HepG2 (cell line): ENCODE results near the gene FER1L5. TPM values are rescaled to one million over a fixed set of nuclear protein-coding genes. Genes with fewer than 3 reads are reported as not detected.

Experiments used
- DBP ChIP-seq: sonication (generic); formaldehyde crosslinking; IDR thresholded peaks from 2 replicates; pipeline ENCODE4 v1.4.0; 2020; ENCODE audit warnings: missing genetic modification reagents; ENCODE audit errors: not compliant biosample characterization
- HDAC1 ChIP-seq: sonication (generic); formaldehyde crosslinking; IDR thresholded peaks from 2 replicates; pipeline ENCODE4 v1.5.1; 2020; ENCODE audit warnings: mild to moderate bottlenecking, missing genetic modification reagents
- HOXA5 ChIP-seq: sonication (generic); formaldehyde crosslinking; IDR thresholded peaks from 2 replicates; pipeline ENCODE4 v1.4.0; 2020; ENCODE audit warnings: missing genetic modification reagents
- HOXD1 ChIP-seq: sonication (generic); formaldehyde crosslinking; IDR thresholded peaks from 2 replicates; pipeline ENCODE4 v1.5.0; 2020; ENCODE audit warnings: missing genetic modification reagents
- MAFK ChIP-seq, 2 experiments: IDR thresholded peaks in 1 of 2; conservative IDR thresholded peaks in 1 of 2; 2 replicates each; pipeline ENCODE4 v1.6.1; 2011; ENCODE audit warnings: improper control_type of control experiment in 2 of 2, low read length in 2 of 2
- TARDBP ChIP-seq: sonication (generic); formaldehyde crosslinking; IDR thresholded peaks from 2 replicates; pipeline ENCODE4 v1.8.0; 2022; ENCODE audit warnings: mild to moderate bottlenecking, missing genetic modification reagents
- TEAD3 ChIP-seq: optimal IDR thresholded peaks from 2 replicates; pipeline ENCODE3; 2016; ENCODE audit warnings: borderline replicate concordance
- ZBTB8A ChIP-seq: sonication (generic); formaldehyde crosslinking; IDR thresholded peaks from 2 replicates; pipeline ENCODE4 v1.4.0; 2020; ENCODE audit warnings: mild to moderate bottlenecking, low read depth, missing genetic modification reagents, borderline replicate concordance
- ZNF30 ChIP-seq: sonication (generic); formaldehyde crosslinking; IDR thresholded peaks from 2 replicates; pipeline ENCODE4 v1.5.0; 2020; ENCODE audit warnings: mild to moderate bottlenecking, missing genetic modification reagents
- ZNF367 ChIP-seq: sonication (generic); formaldehyde crosslinking; IDR thresholded peaks from 2 replicates; pipeline ENCODE4 v1.4.0; 2020; ENCODE audit warnings: missing genetic modification reagents, borderline replicate concordance
- ZNF441 ChIP-seq: sonication (generic); formaldehyde crosslinking; IDR thresholded peaks from 2 replicates; pipeline ENCODE4 v1.7.0; 2021; ENCODE audit warnings: missing genetic modification reagents, borderline replicate concordance
- ZNF530 ChIP-seq: sonication (generic); formaldehyde crosslinking; IDR thresholded peaks from 2 replicates; pipeline ENCODE4 v1.5.0; 2020; ENCODE audit warnings: low read depth, mild to moderate bottlenecking, missing genetic modification reagents
- ZNF644 ChIP-seq: IDR thresholded peaks from 2 replicates; pipeline ENCODE4 v1.6.1; 2016; ENCODE audit warnings: low read depth
- ZNF83 ChIP-seq: sonication (generic); formaldehyde crosslinking; IDR thresholded peaks from 2 replicates; pipeline ENCODE4 v1.4.0; 2020; ENCODE audit warnings: missing genetic modification reagents, mild to moderate bottlenecking, borderline replicate concordance
- polyA plus RNA-seq, 8 experiments: library from polyadenylated mRNA; depleted of rRNA in 3 of 8; stranded (reverse) in 7 of 8; unstranded in 1 of 8; fragments of >200 nt; fragmentation: Illumina TruSeq in 4 of 8; extraction: Trizol in 4 of 8; gene quantifications; 2 replicates each; pipeline versions ENCODE4 v1.2.1 to v1.2.3, GENCODE V29; 2011 to 2016; ENCODE audit warnings: low read depth in 4 of 8, missing spikeins in 1 of 8, mixed read lengths in 1 of 8; ENCODE audit not compliant: insufficient read depth in 1 of 8
- total RNA-seq, 5 experiments: library from RNA; depleted of rRNA; stranded (reverse); fragments of >200 nt; fragmentation: Illumina TruSeq; extraction: Trizol; gene quantifications; 2 replicates each; pipeline ENCODE4 v1.2.3, GENCODE V29; 2016; ENCODE audit warnings: low read depth in 1 of 5
- TF ChIP-seq, protein P1 (sequence below): sonication (generic); formaldehyde crosslinking; IDR thresholded peaks from 2 replicates; pipeline ENCODE4 v1.5.0; 2020; ENCODE audit warnings: mild to moderate bottlenecking, missing genetic modification reagents
- TF ChIP-seq, protein P2 (sequence below): sonication (generic); formaldehyde crosslinking; IDR thresholded peaks from 2 replicates; pipeline ENCODE4 v1.5.0; 2020; ENCODE audit warnings: mild to moderate bottlenecking, missing genetic modification reagents
- TF ChIP-seq, protein P3 (sequence below): sonication (generic); formaldehyde crosslinking; IDR thresholded peaks from 2 replicates; pipeline ENCODE4 v1.4.0; 2020; ENCODE audit warnings: low read depth, mild to moderate bottlenecking, missing genetic modification reagents
- TF ChIP-seq, protein P4 (sequence below): sonication (generic); formaldehyde crosslinking; IDR thresholded peaks from 2 replicates; pipeline ENCODE4 v1.5.1; 2020; ENCODE audit warnings: missing genetic modification reagents, mild to moderate bottlenecking, borderline replicate concordance
- TF ChIP-seq, protein P5 (sequence below): sonication (generic); formaldehyde crosslinking; IDR thresholded peaks from 2 replicates; pipeline ENCODE4 v1.5.0; 2020; ENCODE audit warnings: missing genetic modification reagents

The FER1L5 gene
- total and polyA plus RNA-seq, 2 of the 13 experiments (the other 11 are each of a cell fraction or from before 2014, with no cell fraction given) = 0.02 to 0.08 TPM

DNA sequence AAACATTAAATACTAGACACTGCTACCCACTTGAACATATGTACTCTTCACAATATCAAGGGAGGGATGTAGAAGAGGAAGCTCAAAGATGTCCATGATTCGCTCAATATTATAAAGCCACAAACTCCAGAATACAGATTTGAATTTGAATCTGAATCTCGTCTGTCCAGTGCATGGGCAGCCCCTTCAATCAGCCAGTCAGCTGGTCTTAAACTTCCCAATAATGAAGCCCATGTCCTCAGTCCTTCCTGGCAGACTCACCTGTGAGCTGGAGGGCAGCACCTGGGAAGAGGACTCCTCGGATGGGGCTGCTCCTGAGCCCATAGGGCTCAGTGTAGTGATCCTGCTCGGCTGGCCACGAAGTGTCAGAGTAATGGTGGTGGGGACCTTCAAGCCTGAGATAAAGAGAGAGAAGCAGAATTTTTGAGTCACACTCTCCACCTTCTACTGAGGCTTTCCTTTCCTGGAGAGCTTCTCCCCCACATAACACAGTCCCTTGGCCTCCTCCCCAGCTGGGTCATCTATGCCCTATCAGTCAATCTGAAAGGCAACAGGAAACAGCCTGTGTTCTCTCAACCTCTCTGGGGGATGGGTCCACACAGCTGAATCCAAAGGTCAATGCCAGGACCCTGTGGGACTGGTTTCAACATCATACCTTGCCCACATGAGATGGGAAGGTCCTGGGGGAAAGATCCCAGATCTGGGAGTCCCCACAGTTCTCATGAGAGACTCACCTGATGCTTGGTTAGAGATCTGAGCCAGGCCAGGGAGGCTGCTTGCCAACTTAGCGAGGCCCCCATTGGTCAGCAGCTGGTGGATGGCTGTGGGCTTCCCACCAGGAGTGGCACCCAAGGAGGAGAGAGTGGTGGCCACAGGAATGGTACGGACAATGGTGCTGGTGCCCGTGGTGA lies 40.9 kb upstream of the FER1L5 start (continued):
- TF ChIP-seq, protein P1, sequence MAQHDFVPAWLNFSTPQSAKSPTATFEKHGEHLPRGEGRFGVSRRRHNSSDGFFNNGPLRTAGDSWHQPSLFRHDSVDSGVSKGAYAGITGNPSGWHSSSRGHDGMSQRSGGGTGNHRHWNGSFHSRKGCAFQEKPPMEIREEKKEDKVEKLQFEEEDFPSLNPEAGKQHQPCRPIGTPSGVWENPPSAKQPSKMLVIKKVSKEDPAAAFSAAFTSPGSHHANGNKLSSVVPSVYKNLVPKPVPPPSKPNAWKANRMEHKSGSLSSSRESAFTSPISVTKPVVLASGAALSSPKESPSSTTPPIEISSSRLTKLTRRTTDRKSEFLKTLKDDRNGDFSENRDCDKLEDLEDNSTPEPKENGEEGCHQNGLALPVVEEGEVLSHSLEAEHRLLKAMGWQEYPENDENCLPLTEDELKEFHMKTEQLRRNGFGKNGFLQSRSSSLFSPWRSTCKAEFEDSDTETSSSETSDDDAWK (CRISPR knock-in tag) = no peak
- TF ChIP-seq ZNF644 (CRISPR knock-in tag) = peak; percentile 92
- no peak for TF ChIP-seq ZNF83
- TF ChIP-seq TEAD3 = peak; percentile 86
- TF ChIP-seq ZBTB8A (CRISPR knock-in tag) = no peak
- TF ChIP-seq ZNF30 = no peak
- TF ChIP-seq, protein P2, sequence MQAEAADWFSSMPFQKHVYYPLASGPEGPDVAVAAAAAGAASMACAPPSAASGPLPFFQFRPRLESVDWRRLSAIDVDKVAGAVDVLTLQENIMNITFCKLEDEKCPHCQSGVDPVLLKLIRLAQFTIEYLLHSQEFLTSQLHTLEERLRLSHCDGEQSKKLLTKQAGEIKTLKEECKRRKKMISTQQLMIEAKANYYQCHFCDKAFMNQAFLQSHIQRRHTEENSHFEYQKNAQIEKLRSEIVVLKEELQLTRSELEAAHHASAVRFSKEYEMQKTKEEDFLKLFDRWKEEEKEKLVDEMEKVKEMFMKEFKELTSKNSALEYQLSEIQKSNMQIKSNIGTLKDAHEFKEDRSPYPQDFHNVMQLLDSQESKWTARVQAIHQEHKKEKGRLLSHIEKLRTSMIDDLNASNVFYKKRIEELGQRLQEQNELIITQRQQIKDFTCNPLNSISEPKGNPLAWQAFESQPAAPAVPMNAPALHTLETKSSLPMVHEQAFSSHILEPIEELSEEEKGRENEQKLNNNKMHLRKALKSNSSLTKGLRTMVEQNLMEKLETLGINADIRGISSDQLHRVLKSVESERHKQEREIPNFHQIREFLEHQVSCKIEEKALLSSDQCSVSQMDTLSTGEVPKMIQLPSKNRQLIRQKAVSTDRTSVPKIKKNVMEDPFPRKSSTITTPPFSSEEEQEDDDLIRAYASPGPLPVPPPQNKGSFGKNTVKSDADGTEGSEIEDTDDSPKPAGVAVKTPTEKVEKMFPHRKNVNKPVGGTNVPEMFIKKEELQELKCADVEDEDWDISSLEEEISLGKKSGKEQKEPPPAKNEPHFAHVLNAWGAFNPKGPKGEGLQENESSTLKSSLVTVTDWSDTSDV (CRISPR knock-in tag) = no peak
- peak; percentile 95 for TF ChIP-seq HOXD1
- no peak for TF ChIP-seq MAFK (conservative IDR thresholded peaks at IDR 0.05 in 1 of 2, IDR thresholded peaks at IDR 0.05 in 1 of 2; ENCODE audit: low read length in 2 of 2)
- TF ChIP-seq, protein P3, sequence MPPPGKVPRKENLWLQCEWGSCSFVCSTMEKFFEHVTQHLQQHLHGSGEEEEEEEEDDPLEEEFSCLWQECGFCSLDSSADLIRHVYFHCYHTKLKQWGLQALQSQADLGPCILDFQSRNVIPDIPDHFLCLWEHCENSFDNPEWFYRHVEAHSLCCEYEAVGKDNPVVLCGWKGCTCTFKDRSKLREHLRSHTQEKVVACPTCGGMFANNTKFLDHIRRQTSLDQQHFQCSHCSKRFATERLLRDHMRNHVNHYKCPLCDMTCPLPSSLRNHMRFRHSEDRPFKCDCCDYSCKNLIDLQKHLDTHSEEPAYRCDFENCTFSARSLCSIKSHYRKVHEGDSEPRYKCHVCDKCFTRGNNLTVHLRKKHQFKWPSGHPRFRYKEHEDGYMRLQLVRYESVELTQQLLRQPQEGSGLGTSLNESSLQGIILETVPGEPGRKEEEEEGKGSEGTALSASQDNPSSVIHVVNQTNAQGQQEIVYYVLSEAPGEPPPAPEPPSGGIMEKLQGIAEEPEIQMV = peak; percentile 57; the same call in 1 of the 2 replicates
- no peak for TF ChIP-seq ZNF530 (CRISPR knock-in tag)
- no peak for TF ChIP-seq ZNF367
- no peak for TF ChIP-seq DBP (CRISPR knock-in tag)
- TF ChIP-seq ZNF441 (CRISPR knock-in tag) = no peak
- peak; percentile 92 for TF ChIP-seq HDAC1 (CRISPR knock-in tag)
- peak; percentile 83; the same call in 1 of the 2 replicates for TF ChIP-seq HOXA5 (CRISPR knock-in tag)
- TF ChIP-seq, protein P4, sequence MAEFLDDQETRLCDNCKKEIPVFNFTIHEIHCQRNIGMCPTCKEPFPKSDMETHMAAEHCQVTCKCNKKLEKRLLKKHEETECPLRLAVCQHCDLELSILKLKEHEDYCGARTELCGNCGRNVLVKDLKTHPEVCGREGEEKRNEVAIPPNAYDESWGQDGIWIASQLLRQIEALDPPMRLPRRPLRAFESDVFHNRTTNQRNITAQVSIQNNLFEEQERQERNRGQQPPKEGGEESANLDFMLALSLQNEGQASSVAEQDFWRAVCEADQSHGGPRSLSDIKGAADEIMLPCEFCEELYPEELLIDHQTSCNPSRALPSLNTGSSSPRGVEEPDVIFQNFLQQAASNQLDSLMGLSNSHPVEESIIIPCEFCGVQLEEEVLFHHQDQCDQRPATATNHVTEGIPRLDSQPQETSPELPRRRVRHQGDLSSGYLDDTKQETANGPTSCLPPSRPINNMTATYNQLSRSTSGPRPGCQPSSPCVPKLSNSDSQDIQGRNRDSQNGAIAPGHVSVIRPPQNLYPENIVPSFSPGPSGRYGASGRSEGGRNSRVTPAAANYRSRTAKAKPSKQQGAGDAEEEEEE (CRISPR knock-in tag) = peak; percentile 25; the same call in 1 of the 2 replicates
- TF ChIP-seq TARDBP (CRISPR knock-in tag) = peak; percentile 96
- TF ChIP-seq, protein P5, sequence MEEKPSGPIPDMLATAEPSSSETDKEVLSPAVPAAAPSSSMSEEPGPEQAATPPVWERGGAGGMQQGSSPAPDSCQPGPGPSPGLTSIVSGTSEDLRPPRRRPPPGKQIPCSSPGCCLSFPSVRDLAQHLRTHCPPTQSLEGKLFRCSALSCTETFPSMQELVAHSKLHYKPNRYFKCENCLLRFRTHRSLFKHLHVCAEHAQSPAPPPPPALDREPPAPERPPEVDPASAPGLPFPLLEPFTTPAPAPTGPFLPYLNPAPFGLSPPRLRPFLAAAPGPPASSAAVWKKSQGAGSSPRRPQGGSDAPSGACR = peak; percentile 76; the same call in 1 of the 2 replicates
